Suprapubic skin (tissue), 3 donors: ENCODE results near the gene KLHDC4.

ENCODE experiments used
- POLR2A ChIP-seq, 2 donors: fragments of 450-650 bp; IDR thresholded peaks; one replicate each; pipeline ENCODE4 v1.6.1; 2017; ENCODE audit warnings: antibody characterized with exemption in 2 of 2, mild to moderate bottlenecking in 2 of 2, moderate library complexity in 2 of 2
- TF ChIP-seq, protein P1 (sequence below), 2 donors: fragments of 200-600 bp in 1 of 2; fragments of 450-650 bp in 1 of 2; sonication (generic) in 1 of 2; IDR thresholded peaks; one replicate each; pipeline ENCODE4 v1.5.1; 2016 to 2019; ENCODE audit warnings: antibody characterized with exemption in 2 of 2, mild to moderate bottlenecking in 1 of 2, moderate library complexity in 1 of 2

DNA sequence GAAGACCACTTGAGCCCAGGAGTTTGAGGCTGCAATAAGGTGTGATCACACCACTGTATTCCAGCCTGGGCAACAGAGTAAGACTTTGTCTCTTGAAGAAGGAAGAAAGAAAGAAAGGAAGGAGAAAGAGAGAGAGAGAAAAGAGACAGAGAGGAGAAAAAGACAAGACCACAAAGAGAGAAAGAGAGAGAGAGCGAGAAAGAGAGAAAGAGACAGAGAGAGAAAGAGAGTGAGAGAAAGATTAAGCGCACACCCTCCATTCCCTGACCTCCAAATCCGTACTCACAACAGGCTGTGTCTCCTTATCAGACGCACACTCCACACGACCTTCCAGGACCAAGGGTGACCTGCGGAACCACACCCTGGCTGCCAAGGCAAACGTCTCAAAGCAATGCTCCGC is 19.6 kb downstream of the KLHDC4 start:
- TF ChIP-seq POLR2A (IDR thresholded peaks at IDR 0.05) = no peak
- TF ChIP-seq, protein P1, sequence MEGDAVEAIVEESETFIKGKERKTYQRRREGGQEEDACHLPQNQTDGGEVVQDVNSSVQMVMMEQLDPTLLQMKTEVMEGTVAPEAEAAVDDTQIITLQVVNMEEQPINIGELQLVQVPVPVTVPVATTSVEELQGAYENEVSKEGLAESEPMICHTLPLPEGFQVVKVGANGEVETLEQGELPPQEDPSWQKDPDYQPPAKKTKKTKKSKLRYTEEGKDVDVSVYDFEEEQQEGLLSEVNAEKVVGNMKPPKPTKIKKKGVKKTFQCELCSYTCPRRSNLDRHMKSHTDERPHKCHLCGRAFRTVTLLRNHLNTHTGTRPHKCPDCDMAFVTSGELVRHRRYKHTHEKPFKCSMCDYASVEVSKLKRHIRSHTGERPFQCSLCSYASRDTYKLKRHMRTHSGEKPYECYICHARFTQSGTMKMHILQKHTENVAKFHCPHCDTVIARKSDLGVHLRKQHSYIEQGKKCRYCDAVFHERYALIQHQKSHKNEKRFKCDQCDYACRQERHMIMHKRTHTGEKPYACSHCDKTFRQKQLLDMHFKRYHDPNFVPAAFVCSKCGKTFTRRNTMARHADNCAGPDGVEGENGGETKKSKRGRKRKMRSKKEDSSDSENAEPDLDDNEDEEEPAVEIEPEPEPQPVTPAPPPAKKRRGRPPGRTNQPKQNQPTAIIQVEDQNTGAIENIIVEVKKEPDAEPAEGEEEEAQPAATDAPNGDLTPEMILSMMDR (IDR thresholded peaks at IDR 0.05) = no peak
